GM08714 (cell line): ENCODE measurements around the gene ZNF474.

ENCODE experiments used
- H3K4me3 ChIP-seq: fragments of 200-500 bp; sonication (Bioruptor generic); 2 replicates; pipeline ENCODE4 v1.5.1; 2014; ENCODE audit warnings: mild to moderate bottlenecking, low read length, inconsistent platforms
- ZNF274 ChIP-seq: IDR thresholded peaks from 2 replicates; pipeline ENCODE4 v1.6.1; 2012; ENCODE audit warnings: mild to moderate bottlenecking, low read depth, low read length

ZNF474 gene

DNA sequence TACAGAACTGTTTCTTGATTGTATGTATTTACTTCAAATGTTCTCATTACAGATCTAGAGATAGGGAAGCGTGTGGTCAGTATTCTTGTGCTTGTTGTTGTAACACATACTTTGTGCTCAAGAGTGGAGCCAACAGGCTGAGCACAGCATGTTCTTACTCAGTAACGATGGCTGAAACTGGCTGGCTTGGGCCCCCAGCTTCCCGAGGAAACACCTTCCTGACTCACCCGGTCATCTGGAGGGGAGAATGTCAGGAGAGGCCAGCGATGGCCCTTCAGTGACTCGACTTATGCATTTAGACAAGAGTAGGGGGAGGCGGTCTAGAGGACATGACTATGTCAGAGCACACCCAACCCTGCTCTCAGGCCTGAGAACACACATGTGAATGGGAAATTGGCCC lies 25.6 kb downstream of the ZNF474 start:
- no peak overlapping the region for H3K4me3 ChIP-seq

DNA sequence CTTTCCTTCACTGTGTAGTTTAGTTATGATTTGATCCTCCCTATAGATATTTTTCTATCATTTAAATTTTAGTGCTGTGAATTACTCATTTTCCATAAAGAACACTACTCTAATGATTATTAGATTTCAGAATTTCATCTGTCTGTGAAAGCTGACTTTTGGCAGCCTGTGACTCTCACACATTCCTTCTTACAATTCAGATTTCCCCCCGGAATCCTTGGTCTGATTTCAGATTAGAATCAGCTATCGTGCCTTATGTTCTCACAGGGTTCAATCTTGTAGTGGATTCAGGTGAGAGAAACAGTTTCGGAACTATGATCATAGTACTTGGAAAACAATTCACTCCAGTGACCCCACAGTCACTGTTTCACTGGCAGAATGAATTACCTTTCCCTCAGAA lies 26.2 kb downstream of the ZNF474 start:
- TF ChIP-seq ZNF274: no peak
- no peak overlapping the region for H3K4me3 ChIP-seq

More for the DNA sequence above, 25.6 kb downstream of the ZNF474 start:
- TF ChIP-seq ZNF274: no peak

DNA sequence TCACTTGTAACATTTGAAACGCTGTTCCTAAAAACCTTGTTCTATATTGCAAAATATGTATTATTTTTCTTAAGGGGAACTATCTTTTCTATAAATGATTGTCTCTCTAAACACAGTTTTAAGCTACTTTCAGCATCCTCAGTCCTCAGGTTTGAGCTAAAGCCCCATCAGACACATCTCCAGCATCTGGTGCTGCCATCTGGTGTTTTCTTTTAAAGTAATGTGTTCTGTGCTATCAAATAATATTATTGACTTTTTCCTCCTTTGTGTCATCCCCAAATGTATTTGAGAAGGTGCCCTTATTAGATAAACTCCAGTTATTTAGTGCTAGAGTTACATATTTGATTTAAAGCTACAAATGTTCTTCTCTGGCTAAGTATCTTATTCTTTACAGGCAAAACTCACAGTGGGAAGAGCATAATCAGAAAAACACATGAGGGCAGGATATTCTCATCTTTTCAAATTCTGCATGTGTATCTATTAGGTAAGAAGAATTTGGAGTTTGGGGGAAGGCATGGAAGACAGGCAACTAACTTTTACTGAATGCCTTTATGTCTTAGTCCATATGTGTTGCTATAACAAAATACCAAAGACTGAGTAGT lies 27.5 kb downstream of the ZNF474 start:
- no peak for TF ChIP-seq ZNF274
- H3K4me3 ChIP-seq: no peak overlapping the region

DNA sequence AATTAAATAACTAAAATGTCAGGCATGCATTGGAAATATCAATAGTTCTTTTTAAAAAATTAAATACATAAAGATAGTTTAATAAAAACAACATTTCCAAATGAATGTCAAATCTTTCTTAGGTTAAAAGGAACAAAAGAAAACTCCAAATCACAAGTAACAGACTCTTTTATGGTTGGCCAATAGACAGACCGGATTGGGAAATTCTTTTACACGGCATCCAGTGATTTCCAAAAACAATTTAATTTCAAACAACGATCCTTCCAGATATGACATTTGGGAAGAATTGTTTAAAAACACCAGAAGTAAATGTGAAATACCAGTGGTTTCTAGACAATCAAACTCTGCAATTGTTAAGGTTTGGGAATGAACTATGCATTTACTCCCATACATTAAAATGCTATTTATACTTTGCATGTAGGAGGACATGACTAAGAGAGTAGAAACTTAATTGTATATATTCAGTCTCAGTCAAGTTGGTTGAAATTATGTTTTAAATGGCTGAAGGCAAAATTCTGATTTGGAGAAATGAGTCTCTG lies 32.8 kb downstream of the ZNF474 start:
- no peak overlapping the region for H3K4me3 ChIP-seq
- TF ChIP-seq ZNF274: no peak

DNA sequence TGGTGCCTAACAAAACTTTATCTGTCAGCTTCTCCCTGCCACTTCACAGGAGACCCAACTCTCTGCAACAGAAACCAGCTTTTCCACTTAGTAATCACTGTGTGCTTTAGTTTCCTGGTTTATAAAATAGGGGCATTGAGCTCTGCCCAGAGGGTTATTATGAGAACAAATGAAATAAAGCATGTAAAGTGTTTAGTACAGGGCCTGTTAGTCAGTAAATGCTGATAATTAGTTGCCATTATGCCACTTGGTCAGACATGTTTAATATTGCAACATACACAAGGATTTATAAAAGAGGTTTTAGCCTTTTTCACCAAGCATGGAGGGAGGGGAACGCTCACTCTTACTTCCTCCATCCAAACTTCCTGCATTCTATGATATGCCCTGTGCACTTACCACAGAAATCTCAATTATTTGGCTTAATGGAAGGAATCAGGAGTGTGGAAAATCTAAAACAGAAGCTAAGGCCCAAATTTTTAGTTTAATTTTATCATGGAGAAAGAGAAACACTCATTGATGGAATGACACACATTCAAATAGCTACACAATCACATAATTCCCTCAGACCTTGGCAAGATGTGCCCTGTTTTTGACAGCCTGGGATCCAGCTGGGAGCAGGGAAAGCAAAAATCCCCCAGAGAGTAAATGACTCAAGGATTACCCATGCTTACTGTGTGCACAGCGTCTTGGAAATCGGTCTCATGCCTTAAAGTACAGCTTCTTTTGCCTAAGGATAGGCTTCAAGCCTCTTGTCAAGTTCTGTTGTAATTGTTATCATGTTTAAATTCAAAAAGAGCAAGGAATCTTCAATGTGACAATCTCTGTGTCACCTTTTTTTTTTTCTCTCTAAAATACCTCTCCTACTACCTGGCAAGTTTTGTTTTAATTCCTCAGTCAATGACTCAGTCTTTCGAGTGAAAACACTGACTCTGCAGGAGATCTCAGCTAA lies 34.0 kb downstream of the ZNF474 start:
- no peak overlapping the region for H3K4me3 ChIP-seq
- no peak for TF ChIP-seq ZNF274

DNA sequence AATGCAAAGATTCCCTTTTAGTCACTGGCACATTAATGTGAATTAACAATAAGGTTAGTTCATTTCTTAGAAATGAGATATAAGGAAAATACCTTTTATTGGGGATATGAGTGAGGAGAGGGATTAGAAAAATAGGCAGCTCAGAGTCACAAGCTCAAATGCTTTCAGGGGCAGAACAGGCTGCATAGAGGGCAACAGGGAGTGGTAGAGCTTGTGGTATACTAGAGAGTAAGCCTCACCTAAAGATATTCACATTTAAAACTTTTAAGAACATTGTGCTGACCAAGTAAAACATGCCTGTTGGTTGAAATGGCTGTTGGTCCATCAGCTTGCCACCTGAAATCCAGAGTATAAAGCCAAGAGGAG lies 34.7 kb downstream of the ZNF474 start:
- no peak for TF ChIP-seq ZNF274

DNA sequence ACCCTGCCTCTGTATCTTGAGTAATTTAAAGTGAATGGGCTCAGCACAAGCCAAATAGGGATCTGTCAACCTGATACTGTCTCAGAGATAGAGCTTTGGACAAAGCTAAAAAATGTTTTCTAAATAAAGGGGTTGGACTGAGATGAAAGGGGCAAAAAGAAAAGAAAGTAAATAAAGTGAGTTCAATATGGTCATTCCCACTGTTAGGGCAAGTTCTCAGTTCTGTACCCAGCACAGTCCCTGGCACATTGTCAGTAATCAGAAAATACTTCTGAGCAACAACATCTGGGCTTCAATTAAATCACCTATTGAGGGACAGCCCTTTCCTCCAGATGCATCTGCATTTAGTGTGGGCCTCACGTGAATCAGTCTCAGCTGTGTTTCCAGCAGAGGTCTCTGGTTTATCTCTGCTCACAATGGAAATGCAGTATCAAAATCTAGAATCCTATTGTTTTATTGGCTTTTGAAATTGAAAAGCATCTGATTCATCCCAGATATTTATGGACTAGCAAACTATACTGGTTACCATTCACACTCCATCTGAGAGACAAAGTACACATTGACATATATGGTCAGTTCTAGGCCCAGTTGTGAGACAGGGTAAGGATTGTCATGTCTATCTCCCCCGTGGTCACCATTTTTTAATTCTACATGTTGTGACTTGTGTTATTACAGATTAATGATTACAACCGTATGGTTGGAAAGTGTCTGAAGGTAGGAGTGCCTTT lies 35.6 kb downstream of the ZNF474 start:
- TF ChIP-seq ZNF274: no peak
- H3K4me3 ChIP-seq: no peak overlapping the region

More for the DNA sequence above, 34.7 kb downstream of the ZNF474 start:
- no peak overlapping the region for H3K4me3 ChIP-seq

DNA sequence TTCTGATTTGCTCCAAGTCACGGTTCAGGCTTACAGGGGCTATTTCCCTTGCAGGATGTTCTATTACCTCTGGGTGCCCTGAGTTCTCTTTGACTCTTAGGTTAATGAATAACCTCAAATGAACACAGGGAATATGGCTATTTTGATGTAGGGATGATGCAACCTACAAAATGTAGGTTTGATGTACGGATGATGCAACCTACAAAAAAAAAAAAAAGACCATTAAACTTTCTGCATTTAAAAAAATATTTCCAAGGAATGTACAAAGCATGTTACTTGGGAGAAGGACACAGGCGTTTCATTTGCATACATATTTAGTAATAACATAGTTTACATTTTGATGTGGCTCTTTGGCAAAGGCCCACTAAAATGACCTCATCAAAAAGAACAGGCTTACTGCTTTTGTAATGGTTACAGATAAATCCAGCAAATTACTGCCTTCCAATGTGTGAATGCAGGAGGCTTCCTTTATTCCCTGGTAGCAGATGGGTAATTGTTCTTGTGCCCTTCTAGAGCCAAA lies 36.3 kb downstream of the ZNF474 start:
- TF ChIP-seq ZNF274: no peak
- no peak overlapping the region for H3K4me3 ChIP-seq

DNA sequence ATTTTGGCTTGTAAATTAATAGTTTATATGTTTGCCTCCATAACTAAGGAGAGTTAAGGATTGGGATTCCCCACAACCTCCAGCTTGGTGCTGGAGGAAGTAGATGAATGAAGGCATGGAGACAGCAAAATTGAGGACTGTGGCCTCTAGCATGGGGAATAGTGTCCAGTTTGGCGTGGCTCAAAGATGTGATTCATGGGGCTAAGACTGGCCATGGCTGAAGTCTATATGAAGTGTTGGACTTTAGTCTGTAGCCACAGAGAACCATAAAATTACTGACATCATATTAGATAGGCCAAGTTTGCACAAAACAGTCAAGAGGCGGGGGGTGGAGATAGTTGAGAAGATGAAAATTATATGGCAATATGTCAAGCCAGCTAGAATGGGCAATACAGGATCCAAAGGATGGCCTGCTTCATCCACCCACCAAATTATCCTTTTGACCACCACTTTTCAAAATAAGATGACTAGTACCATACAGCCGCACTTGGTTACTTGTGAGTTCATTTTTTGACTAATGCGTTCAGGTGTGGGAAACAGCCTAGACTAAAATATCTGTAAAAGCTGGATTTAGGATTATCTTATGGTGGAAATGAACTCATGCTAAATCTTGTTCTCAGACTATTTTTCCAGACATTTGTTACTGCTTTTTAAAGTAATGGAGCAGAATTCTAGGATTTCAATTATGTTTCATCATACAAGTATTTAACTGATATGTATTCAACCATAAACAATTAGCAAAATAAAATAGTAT lies 40.2 kb downstream of the ZNF474 start:
- no peak for TF ChIP-seq ZNF274
- no peak overlapping the region for H3K4me3 ChIP-seq

DNA sequence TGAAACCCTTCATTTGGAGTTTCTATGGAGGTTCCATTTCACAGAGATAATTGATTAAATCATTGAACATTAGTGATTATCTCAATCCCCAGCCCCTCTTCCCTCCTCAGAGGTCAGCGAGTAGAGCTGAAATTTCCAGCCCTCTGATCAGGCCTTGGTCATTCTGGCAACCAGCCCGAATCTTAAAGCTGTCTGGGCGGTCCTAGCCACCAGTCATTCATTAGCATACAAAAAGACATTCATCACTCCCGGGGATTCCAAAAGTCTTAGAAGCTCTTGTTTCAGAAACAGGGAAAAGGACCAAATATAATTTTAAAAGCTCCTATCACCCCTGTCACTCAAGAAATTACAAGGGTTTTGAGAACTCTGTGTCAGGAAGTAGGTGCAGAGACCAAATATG lies 41.3 kb downstream of the ZNF474 start:
- TF ChIP-seq ZNF274: no peak
- no peak overlapping the region for H3K4me3 ChIP-seq

DNA sequence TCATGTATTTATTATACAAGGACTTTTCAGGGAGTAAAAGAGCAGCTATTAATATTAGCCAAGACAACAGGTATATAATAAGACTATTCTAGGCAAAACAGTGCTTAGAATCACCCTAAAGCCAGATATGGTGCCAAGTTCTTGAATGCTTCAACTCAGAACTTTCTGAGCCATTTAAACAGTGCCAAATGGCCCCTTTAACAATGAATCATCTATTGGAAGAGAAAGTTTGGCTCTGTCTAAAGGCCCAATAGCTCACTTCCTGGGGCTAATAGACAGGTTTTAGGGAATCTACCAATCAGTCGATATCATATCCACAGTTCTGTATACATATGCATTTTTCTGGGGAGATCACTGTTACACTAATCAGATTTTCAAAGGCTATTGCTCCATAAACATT lies 42.9 kb downstream of the ZNF474 start:
- no peak for TF ChIP-seq ZNF274
- no peak overlapping the region for H3K4me3 ChIP-seq

DNA sequence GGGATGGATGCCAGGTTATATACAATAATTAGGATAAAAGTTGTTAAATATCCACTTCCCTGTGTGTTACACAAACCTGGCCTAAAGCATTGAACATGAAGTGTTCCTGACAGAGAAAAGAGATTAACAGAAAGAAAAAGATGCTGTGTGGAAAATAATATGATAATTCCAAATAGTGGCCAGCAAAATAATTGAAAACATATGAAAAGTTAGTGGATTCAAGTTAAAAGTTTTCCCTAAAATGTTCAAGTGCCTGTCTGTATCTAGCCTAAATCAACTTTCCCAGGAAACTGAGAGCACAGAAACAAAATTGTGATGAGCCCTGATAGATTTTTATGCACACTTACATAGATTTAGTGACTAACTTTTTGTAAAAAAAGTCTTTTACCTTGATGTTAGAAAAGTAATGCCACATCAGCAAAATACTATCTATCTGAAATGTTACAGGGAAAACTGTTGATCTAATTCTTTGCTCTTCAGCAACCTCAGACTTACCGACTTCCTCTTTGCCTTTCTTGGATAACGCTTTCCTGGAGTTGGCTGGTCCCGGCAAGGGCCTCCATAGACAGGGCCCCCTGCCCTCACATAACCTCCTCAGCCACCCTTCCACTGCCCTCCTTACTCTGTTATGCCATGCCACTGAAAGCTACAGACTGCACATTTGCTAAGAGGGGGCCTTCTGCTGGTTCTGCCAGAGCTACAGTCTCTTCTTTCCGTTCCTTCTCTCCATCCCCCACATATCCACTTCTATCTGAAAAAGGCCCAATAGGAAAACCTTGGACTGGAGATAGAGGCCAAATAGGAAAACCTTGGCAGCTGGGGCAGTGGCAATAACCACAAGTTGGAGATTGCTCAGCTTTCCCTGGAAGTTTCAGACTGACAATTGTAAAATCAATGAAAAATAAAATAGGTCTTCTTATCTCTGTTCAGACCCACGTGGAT lies 44.4 kb downstream of the ZNF474 start:
- TF ChIP-seq ZNF274: no peak

More for the DNA sequence above, 44.4 kb downstream of the ZNF474 start:
- H3K4me3 ChIP-seq: no peak overlapping the region
